NCI-H2029 treated with DMSO at 0.1 percent for 48 hours (cell line): Measurements from ENCODE around the gene RPS19BP1.

Source experiments
- DNase-seq: peaks from one replicate; lab custom pipeline; 2025; lab: John Stamatoyannopoulos, UW

The RPS19BP1 gene

DNA sequence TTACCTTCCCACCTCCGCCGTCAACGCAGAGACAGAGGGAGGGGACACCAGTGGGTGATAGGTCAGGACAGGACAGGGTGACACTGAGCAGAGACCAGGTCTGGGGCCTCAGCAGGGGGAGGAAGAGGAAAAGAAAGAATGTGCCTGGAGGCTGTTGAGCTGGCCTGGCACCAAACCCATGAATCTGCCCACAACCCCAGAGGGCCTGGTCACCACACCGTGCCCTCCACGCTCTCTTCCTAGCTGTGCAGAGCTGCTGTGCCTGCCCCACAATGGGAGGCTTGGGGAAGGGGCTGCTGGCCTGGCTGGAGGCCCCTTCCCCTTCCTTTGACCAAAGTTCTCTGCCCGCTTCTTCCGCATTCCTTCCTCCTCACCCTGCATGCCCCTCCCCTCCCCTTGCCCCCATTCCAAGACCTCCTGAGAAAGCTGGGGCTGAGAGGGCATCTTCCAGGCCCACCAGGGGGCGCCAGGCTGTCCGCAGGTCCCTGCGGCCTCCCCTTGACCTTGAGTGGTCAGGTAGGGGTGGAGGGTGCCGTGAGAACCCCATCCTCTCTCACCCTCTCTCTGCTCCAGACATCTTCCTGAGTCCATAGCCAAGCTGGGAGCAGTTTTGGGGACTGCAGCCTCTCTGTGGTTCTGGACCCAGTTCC is 27.0 kb upstream of the RPS19BP1 start:
- no peak for DNase-seq

DNA sequence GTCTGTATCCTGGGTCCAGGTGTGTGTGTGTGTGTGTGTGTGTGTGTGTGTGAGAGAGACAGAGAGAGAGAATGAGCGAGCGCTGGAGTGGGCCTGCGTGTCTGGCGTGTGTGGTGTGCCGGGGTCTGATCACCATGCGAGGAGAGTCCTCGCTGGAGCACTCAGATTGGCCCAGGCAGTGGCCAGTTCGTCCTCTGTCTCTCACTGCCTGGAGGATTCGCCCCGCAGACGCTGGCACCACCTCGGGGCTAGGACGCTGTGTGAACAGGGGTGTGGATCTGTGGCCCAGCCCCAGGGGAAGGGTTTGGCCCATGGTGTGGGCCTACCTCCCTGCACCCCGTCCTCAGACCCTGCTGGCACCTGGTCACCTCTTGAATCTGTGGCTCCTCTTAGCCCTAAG is 26.4 kb upstream of the RPS19BP1 start:
- DNase-seq, result no peak

DNA sequence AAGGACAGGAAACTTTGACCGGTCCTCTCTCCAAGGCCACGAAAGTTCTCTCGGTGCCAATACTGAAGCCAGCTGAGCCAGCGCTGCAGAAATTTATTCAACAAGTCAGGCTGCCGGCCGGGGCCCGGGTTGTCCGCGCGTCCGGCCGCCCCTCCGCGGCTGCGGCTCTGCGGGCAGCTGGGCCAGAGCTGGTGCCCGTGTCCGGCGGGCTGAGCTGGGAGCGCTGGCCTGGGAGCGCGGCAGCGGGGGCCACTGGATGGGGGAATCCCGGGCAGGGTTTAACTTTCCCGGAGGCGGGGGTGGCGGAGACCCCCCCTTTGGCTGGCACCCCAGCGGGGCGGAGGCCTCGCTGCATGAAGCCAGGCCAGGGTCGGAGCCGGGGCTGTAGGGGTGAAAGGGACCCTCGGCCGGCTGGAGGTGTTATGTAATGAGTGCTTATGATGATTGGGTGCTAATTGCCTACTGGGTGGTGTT is 25.7 kb upstream of the RPS19BP1 start:
- no peak for DNase-seq

DNA sequence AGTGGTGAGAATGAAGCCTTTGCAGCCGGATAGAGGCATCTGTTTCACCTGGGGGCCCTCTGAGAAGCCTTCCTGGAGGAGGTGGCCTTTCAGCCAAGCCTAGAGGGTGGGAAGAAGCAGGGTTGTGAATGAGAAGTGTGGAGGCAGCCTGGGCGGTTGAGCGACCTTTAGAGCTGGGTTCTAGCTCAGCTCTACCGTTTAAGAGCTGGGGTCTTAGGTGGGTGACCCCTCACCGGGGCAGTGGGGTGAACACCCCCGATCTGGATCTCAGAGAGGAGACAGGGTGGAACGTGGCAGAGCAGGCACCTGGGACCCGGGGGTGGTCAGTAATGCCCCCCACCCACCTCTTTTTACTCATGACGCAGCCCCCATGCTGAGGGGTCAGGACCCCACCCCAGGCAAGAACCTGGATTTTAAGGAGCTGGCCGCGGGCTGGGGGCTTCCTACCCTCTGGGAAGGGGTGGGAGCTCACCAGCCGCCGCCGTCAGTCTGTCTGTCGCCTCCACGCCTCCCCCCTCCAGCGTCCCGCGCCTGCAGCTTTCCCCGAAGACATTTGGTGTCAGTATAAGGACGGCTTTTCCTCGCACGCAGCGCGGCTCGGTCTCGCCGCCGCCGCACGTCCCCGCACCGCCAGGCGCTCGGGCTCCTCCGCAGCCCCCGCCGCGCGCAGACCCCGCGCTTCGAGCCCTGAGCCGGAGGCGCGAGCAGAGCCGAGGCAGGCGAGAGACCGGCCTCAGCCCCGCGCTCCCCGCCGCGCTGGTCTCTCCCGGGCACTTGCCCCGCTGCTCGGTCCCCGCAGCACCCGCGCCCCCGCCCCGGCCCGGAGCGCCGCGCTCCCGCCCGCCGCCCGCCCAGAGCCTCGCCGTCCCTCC is 24.7 kb upstream of the RPS19BP1 start:
- DNase-seq, result no peak

DNA sequence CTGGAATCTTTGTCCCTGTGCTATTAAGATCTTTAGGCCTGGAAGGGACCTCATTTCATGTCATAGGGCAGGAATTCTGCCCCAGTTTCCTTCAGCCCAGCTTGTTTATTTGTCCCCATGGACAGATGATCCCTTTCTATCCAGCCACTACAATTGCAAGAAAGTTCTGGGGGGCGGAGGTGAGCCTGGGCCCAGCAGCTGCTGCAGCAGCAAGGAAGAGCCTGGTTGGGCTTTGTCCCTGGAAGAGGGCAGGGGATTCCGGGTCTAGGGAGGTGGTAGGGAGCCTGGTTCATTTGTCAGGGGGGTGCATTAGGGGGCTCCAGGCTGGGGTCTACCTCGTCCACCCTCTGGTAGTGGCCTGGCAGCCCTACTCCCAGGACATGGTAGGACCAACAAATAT is 21.6 kb upstream of the RPS19BP1 start:
- DNase-seq, result no peak

DNA sequence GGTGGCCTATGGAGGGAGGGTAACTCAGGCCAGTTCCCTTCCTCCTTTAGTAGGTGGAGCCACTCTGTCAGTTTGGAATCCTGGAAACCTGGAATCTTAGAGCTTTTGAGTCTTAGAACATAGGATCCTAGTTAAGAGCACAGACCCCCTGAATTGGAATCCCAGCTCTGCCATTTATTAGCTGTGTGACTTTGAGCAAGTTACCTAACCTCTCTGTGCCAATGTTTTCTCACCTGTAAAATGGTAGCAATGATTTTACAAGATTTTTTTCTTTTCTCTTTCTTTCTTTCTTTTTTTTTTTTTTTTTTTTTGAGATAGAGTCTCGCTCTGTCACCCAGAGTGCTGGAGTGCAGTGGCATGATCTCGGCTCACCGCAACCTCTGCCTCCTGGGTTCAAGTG is 20.9 kb upstream of the RPS19BP1 start:
- DNase-seq, result no peak

DNA sequence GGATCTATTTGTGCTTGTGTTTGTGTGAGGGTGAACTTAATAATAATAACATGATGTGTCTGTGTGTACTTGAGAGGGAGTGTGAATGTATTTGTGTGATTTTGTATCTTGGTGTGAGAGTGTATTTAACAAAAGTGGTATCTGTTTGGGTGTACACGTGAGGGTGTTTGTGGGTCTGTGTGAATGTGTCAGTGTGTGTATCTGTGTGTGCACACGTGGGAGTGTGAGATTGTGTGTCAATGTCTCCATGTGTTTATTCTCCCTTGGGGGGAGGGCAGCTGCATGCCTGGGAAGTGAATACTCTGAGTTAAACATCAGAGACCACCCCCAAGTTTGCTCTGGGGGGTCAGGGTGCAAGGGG is 15.0 kb upstream of the RPS19BP1 start:
- no peak for DNase-seq

DNA sequence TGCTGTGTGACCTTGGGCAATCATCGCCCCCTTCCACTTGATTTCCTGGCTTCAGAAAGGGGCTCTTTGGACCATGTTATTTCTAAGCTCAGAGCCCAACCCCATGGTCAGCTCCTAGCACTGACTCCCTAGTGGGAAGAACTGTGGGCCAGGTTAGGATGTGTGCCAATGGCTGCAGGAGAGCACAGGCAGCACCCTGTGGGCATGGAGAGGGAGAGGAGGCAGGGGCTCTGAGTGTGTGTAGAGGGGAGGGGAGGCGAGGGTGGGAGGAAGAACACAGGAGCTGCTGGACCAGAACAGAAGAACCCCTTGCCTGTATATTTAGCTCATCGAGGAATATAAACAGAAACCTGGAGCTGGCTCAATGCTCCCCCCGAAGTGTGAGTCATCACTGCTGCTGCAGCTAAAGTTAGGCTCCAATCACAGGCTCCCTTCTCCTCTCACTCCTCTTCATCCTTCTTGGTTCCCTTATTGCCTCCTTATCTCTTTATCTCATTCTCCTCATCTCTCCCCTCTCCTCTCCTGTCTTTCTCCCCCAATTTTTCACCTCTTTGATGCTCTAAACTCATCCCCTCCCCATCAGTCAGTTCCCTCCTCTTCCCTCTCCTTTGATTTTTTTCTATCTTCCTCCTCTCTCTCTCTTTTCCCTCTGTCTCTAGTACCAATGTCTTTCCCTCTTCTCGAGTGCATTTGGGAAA is 14.5 kb upstream of the RPS19BP1 start:
- no peak for DNase-seq

DNA sequence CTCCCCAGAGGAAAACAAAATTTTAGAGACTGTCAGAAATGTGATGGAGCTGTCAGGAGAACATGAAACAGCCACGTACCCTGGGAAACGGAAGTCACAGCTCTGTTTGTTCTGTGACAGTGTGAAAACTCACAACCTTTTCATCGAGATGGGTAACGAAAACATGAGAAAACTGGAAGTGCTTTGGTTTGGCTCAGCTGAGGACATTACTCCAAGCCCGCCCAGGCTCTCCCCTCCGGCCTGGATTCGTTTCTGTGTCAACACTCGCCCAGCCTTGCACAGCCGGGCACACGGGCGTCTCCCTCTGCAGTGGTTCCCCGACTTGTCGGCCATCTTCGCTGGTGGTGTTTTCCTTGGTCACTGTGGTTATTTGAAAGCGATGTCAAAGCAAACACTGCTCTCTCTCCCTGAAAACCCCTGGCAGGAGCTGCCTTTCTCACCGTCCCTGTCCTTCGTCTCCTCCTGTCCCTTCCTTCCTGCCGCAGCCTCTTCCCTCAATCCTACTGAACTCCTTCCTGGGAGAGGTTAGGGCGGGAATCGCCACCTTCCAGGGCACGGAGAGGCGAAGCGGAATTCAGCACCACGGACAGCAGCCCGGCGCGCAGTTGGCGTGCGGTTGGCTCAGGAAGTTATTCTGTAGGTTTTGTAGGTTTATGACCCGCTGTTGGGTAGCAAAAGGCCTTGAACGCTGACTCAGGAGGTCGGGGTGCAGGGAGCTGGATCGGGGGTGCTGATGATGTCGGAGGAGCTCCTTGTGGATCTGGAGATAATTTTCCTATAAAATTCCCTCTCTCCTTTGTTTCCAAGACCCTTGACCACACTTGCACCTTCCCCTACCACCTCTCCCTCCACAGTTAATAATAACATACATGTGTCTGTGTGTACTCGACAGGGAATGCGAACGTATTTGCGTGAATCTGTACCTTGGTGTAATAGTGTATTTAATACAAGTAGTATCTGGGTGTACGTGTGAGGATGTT is 13.1 kb upstream of the RPS19BP1 start:
- DNase-seq, result no peak

DNA sequence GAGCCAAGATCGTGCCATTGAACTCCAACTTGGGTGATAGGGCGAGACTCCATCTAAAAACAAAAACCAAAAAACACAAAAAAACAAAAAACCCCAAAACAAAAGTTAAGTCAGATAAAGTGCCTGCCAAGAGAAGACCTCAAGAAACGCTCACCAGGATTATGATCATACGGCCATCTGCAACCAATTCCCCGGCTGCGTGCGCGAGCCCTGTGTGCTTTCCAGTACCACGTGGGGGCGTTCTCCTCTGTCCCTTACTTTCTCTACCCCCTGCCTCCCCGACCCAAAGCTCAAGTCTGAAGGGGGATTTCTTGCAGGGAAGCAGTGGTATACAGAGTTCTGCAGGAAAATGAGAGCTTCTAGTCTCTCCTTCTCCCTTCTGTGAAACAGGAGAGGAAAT is 10.5 kb upstream of the RPS19BP1 start:
- no peak for DNase-seq

DNA sequence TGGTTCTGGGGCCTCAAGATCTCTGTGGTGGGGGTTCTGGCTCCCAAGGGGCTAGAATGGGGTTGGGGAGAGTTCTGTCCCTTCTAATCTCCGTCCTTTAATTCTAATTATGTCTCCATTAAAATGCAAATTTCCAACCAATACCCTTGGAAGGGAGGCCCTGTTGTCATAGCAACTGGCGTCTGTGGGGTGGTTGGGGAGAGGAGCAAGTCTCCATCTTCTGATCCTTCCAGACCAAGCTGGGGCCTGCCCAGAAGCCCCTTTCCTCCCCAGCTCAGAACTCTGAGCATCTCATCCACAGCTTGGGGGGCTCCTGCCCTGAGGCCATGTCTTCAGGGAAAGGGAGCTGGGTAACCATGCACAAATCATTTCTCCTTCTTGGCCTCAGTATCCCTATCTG is 5.4 kb upstream of the RPS19BP1 start:
- no peak for DNase-seq

DNA sequence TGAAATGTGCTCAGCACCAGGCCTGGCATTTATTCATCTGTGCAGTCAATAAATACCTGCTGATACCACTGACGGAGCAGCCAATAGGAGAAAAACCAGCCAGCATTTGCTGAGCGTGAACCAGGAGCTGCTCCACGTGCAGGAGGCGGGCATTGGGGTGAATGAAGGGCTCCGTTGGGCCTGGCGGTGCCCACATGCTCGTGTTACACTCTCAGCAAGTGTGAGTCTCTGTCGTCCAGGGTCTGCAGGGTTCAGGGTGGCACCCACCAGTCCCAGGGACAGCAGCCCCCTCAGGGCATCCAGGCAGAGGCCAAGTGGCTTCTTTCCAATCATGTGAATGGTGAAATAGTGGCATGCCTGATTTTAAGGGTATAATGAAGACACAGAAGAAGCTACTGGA is 4.2 kb upstream of the RPS19BP1 start:
- no peak for DNase-seq

DNA sequence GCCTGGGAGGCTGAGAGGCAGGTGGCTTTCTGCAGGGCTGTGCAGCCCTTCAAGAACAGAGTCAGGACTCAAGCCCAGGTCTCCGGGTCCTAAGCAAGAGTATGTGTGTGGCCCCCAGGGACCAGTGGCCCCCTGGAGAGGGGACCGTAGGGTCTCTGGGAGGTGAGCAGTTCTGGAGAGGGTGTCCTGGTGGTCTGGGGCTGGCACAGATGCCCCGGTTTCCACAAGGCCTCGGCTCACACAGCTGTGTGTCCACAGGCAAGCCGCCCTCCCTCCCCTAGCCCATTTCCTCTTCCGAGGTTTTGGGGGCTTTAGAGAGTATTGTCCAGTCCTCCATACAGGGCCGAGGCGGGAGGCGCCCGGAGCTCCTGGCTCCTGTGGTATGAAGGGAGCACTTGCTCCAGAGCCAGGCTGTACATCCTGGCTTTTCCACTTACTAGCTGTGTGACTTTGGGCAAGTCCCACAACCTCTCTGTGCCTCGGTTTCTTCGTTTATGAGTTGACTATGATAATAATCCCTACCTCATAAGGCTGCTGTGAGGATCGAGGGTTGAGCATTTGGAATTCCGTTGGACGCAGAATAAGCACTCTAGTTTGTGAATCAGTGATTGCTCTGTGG is 3.4 kb upstream of the RPS19BP1 start:
- no peak for DNase-seq

DNA sequence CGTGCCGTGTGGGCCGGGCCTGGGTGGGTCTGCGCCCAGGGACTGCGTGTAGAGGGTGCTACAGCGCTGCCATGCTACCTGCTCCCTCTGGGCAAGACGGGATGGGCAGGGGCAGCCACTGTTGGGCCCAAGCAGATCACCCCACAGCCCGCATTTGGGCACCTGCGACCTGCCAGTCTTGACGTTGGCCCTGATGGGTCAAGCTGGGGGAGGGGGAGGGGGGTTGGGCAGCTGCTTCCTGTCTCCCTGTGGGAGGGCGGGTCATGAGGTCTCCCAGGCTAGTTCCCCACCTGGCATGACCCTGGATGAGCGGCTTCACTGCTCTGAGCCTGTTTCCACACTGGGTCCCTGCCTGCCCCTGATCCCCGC is 2.8 kb upstream of the RPS19BP1 start:
- DNase-seq, result no peak

DNA sequence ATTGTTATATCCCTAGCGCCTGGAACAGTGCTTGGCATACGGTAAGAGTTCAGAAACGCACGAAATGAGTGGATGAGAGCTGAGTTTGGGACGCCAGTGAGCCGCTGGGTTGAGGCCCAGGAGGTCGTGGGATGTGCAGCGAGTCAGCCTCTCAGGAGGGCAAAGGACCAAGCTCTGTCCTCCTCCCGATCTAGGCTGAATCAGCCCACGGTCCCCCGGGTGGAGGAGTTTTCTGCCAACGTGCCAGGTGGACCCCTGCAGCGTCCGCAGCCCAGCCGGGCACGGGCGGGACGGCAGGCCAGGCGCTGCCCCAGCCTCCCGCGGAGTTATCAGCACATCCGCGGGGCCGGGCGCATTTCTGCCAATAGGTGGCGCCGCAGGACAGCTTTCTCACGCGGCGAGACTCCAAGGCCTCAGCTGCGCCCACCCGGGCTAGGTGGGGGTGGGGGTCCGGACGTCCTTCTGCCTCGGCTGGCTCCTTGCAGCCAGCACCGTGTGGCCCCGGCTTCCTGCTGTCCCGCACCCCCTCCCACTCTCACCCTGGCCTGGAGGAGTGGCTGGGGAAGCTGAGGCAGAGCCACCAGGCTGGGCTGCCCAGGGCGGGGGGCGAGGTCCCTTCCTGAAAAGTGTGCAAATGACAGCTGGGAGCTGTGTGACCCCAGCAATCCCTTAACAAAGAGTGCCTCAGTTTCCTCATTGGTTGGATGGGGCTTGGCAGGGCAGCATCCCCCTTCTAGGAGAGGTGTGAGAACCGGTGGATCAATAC is 2.2 kb upstream of the RPS19BP1 start:
- no peak for DNase-seq

DNA sequence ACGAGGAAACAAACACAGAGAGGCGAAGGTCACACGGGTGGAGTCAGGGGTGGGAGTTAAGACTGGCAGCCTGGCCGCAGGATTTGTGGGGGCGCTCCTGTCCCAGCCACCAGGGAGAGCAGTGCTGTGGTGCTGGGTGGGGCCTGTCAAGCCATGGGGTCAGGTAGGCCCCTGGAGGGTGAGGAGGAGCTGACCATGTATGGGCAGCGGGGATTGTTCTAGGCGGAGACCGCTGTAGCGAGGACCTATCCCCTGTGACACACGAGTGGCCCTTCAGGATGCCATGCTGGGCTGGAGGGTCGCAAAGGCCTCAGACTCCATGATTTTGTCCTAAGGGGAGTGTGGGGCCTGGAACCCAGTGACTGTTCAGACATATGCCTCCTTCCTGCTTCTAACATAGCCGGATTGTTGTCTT is 1.6 kb upstream of the RPS19BP1 start:
- DNase-seq, result no peak

DNA sequence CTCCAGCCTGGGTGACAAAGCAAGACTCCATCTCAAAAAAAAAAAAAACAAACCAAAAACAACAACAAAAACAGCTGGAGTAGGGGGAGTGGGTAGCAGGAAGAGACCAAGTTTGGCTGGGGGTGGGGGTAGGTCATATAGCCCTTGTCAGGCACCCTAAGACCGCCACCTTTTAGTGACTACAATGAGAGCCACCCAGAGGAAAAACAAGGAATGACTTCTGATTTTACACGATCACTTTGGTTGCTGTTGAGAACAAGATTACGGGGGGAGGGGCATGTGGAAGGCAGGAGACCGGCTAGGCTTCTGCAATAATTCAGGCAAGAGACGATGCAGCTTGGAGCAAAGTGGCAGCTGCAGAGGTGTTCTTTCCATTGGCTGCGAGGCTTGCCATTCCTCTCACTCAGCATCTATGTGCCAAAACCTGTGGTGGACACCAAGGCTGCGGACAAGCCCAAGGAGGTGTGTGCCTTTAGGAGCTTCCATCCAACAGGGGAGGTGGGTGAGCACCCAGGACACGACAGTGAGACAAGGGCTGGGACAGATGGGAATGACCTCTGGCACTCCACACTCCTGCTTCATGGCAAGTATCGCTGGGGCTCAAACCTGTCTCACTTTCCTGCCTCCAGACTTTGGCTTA is 1.7 kb downstream of the RPS19BP1 start:
- no peak for DNase-seq

DNA sequence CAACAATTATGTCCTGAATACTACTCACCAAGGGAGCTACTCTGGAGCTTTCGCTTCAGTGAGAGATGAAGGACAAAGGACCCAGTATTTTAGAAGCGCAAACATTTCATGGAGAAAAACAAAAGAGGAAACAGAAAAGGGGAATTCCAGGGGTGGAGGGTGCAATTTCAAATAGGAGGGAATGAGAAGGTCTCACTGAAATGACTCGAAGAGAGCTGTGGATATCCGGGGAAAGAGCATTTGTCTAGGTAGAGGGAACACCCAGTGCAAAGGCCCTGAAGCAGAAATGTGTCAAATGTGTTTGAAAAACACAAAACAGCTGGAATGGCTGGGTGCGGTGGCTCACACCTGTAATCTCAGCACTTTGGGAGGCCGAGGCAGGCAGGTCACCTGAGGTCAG is 2.4 kb downstream of the RPS19BP1 start:
- no peak for DNase-seq

DNA sequence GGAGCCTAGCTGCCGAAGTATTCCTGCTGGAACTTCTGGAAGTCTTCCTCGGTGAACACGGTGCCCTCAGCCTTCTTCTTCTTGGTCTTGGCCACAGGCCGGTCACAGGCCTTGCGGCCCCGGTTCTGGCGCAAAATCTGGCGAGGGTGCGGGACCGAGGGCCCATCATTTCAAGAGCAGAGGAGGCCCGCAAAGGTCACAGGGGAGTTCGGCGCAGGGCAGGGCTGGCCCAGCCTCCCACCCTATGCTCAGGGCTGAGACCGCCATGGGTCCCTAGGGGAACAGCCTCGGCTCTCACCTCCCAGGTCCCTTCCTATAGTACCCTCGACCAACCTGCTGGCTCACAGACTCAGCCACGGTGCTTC is 3.1 kb downstream of the RPS19BP1 start:
- DNase-seq, result no peak
